Stimulated activated CD4-positive, alpha-beta T cell treated with anti-CD3 and anti-CD28 coated beads, Interleukin-1b, Interleukin-23, amount 100 ng/mL, for 48 hours (primary cell): ENCODE results near the gene BBS4.
"Not testable (repeated sequence)": the region's sequence is repeated elsewhere in the genome, so short reads cannot be mapped to it uniquely, and the experiment has no call there.

Experiments used
- DNase-seq: peaks from one replicate; pipeline ENCODE4 v3.0.0-alpha.2; 2020

Gene BBS4

DNA sequence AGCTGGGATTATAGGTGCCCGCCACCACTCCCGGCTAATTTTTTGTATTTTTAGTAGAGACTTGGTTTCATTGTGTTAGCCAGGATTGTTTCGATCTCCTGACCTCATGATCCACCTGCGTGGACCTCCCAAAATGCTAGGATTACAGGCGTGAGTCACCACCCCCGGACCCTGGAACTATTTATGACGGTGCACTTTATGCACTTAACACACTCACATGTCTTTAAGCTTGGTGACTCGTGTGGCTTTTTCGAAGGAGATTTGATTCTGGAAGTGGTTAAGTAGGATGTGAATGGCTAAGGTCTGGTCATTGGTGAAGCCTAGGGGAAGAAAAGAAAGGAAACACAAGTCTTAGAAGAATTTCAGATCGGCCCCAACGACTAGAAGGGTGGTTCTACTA, 20.3 kb downstream of the BBS4 start:
- no peak for DNase-seq

DNA sequence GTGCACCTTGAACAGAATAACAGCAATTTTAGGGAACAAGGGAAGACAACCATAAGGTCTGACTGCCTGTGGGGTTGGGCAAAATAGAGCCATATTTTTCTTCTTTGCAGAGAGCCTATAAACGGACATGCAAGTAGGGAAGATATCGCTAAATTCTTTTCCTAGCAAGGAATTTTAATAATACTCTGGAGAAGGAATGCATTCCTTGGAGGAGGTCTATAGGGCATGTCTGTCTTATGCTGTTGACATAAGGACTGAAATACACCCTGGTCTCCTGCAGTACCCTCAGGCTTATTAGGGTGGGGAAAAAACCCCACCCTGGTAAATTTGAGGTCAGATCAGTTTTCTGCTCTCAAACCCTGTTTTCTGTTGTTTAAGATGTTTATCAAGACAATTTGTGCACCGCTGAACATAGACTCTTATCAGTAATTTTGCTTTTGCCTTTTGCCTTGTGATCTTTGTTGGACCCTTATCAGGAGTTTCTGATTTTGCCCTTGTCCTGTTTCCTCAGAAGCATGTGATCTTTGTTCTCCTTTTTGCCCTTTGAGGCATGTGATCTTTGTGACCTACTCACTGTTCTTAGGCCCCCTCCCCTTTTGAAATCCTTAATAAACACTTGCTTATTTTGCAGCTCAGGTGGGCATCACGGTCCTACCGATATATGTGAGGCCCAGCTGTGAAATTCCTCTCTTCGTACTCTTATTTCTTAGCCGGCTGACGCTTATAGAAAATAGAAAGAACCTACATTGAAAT, 22.7 kb downstream of the BBS4 start:
- not testable (repeated sequence) for DNase-seq

DNA sequence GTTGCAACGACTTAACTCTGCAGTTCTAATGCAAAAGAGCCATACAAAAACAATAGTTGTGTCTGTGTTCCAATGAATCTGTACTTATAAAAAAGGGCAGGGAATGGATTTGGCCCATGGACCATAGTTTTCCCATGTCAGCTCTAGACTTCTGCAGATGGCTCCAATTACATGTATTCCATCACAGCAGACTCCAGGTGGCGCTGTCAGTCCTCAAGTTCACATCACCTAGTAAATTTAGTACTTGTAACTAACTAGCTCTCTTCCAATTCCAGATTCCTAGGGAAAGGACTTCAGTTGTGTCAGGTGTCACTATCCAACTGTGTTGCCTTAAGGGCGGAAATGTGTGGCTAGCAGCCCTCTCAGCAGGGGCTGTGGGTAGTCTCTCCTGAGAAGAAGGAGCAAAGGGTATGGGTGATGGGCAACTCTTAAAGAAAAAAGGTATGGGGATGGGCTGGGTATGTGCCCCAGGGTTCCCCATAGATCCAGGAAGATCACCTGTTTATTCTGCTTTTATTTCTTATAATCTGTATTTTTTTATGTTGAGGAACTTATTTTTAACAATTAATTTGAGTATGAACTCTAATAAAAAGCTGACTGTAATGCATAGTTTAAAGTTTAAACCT, 36.2 kb downstream of the BBS4 start:
- DNase-seq, result peak; percentile 55

DNA sequence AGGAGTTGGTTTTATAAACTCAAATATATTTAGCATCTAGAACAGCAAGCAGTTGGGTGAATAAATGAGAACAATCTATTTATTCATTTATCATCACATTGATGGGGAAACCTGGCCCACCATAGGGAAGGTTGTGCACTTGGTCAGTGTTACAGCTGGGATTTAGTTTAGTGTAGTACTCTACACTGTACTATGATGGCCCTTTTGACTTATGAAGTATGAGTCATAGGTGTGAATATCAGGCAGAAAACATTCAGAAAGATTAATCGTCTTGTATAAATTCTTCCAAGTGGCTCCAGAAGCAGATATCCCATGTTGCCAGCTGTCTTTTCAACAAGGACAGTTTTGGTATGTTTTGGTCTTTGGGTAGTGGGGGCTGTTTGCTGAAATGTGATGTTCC, 38.0 kb downstream of the BBS4 start:
- DNase-seq, result no peak

DNA sequence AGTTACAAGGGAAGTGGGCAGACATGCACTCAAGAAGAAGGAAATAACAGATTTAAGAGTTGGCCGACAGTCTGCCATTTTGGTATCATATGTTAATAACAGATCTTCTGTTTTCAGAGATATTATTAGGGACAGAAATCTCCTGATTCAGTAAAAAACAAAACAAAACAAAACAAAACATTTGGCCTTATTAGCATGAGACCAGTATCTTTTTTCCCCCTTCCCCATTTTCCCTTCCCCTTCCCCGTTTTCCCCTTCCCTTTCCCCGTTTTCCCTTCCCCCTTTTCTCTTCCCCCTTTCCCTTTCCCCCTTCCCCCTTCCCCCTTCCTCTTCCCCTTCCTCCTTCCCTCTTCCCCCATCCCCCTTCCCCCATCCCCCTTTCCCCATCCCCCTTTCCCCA, 39.4 kb downstream of the BBS4 start:
- DNase-seq, result no peak

DNA sequence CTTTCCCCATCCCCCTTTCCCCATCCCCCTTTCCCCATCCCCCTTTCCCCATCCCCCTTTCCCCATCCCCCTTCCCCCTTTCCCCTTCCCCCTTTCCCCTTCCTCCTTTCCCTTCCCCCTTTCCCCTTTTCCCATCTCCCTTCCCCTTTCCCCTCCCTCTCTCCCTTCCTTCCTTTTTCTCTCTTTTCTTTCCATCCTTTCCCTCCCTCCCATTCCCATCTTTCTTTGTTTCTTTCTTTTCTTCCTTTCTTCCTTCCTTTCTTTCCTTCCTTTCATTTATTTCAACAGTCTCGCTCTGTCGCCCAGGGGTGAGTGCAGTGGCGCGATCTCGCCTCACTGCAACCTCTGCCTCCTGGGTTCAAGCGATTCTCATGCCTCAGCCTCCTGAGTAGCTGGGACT, 39.8 kb downstream of the BBS4 start:
- not testable (repeated sequence) for DNase-seq

DNA sequence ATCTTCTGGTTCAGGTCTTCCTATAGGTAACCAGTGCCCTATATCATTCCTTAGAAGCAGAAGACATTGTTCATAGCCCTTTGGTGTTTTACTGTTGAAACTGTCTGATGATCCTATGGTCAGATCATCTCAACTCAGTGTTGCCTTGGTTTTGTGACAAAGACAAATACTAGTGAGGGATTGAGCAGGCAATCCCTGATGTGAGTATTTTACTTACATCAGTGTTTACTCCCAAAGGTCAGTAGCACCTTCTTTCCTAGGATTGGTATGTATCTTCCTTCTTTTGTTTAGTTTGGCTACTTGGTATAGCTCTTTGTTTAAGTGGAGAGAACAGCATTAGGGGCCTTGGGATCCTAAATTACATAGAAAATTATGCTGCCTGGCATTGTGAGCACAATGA, 41.1 kb downstream of the BBS4 start:
- DNase-seq, result no peak

DNA sequence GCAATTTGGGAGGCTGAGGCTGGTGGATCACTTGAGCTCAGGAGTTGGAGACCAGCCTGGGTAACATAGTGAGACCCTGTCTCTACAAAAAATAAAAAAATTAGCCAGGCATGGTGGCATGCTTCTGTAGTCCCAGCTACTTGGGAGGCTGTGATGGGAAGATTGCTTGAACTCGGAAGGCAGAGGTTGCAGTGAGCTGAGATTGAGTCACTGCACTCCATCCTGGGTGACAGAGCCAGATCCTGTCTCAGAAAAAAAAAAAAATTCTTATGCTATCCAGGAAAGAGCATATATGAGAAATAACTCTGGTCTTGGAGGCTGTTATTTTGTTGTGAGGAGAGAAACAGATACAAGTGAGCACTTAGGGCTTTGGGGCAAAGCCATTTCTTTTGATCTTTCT, 42.2 kb downstream of the BBS4 start:
- DNase-seq, result not testable (repeated sequence)

DNA sequence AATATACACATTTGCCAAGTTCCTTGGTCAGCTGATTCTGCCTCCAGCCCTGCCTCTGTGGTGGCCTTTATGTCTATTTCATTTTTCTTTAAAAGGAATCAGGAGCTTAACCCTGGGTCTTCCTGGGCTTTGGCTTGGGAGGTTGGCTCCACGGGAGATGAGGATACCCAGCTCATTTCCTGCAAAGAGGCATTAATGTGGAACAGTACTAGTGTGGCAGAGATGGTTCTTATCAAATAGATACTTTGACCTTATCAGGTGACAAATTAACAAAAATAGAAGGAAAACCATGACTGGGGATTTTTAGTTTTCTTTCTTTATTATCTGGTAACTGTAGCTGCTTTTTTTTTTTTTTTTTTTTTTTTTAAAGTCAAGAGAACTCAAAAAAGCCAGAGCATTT, 42.8 kb downstream of the BBS4 start:
- DNase-seq, result no peak

DNA sequence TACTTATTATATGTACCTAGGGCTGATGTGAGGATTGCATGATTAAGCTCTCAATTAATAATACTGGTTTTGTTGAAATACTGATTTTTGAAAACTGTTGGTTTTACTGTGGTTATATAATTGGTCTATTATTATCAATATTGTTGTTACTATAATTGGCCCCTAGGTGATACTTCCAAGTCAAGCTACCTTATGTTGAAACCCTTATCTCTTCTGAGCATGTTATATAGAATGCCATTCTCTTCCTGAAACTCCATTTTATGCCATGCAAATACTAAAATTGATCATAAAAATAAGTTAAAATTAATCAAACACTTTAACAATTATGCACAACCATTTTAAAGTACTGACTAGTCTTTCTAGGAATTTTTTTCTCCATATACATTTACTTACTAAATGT, 46.1 kb downstream of the BBS4 start:
- DNase-seq, result no peak

DNA sequence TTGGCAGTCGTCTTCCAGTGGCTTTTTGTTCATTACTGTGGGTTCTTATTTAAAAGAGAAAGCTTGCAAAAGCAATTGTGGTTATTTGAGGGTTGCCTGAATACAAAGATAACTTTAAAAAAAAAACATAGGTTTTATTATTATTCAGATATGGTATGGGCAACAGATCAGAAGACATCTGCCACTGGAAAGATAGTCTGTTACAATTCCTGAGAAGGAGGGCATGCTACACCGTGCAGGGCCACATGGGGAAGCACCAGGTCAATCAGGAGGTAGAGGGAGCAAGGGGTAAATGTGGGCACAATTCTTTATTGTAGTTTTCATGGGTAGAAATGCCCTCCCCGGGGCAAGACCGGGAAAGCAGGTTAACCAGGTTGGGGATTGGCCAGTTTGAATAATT, 46.5 kb downstream of the BBS4 start:
- no peak for DNase-seq

DNA sequence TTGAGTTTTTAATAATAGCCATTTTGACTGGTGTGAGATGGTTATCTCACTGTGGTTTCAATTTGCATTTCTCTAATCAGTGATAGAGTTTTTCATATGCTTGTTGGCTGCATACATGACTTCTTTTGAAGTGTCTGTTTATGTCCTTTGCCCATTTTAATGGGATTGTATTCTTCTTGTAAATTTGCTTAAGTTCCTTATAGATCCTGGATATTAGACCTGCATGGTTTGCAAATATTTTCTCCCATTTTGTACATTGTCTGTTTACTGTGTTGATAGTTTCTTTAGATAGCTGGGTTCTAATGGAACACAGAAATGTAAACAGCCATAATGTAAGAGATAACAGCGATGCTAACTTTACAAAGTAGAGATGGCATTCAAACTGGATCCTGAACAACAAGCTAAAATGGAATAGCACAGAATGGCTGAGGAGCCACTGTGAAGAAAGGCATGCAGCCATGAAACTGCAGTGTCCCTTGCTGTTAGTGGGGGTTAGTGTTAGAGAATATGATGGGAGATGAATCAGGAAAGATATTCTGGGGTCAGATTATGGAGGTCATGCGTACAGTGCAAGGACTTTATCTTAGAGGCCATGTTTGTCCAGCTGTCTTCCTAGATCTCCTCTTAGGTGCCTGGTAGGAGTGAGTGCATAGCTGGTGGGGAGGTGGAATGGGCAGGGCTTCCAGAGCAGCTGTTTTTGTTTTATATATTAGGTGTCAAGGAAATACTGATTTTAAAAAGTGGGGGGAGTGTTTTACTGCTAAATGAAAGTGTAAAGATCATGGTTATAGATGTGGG, 48.1 kb downstream of the BBS4 start:
- DNase-seq, result no peak

DNA sequence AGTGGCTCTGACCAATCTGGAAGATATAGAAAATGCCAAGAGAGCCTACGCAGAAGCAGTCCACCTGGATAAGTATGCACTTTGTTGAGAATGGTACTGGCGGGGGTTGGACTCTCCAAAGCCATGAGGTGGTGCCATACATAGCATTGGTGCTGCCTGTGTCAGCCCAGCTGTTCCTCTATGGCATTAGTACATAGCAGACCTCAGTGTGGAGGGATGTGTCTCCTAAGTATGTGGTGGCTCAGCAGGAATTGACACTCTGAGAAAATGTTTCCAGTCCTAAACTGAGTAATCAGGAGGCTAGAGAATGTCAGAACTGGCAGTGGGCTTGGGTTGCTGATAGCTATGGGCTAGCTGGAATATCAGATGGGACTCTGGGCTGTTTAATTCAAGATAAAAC, 49.1 kb downstream of the BBS4 start:
- no peak for DNase-seq

DNA sequence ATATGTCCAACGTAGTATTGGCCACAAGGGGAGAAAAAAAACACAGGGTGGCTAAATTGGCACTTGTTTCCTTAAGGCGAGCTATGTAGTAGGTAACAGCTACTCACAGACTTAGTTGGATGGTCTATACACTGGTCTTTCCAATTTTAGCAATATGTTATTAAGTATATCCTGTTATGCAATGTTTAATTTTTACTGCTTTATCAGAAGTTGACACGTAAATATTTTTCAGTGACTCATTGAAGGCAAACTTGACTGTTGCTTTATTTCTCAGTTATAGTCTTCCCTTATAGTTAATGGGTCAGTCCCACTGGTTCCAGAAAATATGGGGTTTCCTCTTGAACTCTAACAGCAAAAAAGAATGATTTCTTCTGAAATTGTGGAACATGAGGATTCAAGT, 51.1 kb downstream of the BBS4 start:
- DNase-seq, result no peak

DNA sequence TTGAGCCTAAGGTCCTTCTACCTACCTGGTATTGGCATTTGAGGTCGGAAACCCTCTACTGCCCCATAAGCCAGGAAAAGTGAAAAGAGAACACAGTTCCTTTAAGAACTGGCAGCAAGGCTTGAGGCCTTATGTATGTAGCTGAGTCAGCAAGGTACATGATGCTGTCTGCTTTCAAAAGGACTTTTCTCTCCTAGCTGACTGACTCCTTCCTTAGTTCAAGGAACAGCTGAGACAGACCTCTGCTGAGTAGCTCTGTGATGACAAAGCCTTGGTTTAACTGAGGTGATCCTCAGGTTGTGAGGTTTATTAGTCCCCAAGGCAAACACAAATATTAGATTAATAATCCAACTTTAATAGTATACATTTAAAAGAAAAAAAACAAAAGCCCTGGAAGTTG, 51.7 kb downstream of the BBS4 start:
- no peak for DNase-seq

DNA sequence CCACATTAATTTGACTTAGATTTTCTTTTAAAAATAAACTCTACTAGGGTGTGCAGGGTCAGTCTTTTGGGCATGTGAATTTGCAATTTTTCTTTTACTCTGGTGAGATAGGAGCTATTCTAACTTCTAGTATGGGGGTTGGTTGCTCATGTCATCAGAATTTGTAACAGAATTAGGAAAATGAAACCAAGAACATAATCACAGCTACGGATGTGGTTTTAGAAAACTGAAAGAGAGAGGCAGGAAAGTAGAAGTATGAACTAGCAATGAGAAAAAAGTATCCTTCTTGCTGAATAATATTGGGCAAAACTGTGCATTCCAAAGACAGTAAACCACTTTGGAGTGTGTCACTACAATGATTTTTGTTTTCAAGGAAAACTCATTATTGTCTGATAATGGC, 54.2 kb downstream of the BBS4 start:
- no peak for DNase-seq

DNA sequence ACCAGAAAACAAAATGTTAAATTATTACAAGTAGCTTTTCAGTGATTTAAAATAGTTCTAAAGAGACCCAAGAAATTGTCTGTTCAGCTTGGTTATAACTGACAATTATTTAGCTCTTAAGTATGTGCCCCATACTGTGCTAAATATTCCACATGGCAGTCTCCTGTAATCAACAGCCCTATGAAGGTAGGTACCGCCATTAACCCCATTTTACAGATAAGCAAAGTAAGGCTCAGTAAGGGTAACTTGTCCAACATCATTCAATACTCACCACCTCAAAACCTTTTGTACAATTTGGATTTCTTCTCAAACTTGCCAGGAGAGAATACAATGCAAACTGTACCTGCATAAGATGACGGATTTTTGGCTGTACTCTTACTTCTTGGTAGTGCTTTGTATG, 63.7 kb downstream of the BBS4 start:
- no peak for DNase-seq

DNA sequence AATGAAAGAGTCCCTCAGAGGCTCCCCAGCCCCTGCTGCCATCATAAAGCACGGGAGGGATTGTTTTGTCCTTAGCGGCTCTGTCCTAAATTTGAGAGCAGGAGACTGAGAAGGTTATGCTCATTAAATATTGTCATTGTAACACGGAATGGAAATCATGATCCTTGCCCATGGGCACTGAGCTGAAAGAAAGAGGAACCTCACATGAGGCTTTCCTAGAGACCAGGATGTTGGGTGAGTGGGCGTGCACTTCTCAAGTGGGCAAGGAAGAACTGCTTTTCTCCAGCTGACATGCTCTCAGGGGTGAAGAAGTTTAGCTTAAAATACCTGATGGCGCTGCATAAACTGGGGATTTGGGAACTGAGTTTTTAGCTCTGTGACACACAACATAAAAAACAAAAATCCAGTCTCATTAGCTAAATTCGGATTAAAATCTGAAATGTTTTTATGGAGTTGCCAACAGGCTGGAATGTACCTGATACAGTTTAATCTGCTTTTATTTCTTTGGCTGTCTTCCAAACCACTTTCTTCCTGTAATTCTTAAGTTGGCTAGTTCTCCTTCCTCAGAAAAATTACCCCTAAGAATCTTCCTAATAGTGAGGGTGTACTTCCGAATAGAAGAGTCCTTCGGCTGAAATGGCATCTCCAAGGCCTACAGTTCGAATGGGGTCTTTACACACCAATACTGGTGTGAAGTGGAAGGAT, 65.9 kb downstream of the BBS4 start:
- DNase-seq, result no peak

DNA sequence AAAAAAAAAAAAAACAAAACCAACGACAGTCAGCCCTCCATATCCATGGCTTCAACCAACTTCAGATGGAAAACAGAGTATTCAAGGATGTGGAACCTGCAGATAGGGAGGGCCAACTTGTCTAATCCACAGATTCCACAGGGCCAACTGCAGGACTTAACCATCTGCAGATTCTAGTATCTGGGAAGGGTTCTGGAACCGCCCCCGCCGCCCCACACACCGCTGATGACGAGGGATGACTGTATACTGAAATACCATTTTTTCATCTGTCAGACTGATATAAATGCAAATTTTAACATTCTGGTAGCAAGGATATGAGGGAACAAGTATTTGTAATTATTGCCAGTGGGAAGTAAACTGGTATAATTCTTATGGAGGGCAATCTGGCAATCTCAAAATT, 68.1 kb downstream of the BBS4 start:
- DNase-seq, result no peak

DNA sequence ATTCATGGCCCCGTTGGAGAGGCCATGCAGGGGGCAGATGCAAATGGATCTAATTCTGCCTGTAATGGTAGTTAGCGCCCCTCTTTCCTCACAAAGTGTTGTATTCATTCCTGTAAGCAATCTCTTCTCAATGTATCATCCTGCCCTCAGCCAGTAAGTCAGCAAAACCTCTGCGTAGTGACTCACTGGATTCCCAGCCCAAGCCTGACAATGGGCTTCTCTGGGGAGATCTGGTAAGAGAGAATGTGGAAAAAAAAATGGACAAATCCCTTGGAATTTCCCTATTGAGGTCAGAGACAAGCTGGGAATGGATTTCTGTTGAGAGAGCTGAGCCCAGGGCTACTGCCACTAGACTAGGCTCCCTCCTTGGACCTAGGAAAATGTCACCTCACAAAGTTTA, 72.2 kb downstream of the BBS4 start:
- no peak for DNase-seq

DNA sequence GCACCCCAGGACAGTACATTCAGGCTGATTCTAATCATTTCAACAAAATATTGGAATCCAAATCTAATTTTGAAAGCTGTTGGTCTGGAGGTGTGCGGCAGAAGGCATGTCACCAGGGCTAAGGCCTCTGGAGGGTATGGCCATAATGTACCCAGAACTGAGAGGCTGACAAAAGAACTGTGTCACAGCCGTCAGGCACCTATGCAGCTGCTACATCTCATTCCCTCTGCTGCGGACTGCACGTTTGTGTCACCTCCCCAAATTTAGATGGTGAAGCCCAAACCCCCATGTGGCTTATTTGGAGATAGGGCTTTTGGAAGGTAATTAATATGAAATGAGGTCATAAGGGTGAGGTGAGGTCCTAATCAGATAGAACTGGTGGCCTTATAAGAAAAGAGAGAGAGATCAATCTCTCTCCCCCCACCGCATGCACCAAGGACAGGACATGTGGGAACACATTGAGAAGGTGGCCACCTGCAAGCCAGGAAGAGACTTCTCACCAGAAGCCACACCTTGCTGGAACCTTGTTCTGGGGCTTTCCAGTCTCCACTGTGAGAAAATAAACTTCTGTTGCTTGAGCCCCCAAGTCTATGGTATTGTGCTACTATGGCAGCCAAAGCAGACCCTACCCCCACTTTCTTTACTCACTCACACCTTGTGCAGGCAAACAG, 74.7 kb downstream of the BBS4 start:
- DNase-seq, result no peak

DNA sequence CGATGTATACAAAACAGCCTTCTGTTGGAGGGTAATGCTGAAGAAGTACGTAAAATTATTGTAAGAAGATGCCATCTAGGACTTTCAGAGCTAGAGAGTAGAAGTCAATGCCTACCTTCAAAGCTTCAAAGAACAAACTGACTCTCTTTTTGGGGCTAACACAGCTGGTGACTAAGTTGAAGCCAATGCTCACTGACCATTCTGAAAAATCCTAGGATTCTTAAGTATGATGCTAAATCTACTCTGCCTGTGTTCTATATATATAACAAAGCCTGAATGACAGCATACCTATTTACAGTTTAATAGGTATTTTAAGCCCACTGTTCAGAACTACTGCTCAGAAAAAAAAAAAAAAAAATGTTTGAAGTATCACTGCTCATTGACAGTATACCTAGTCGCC, 78.6 kb downstream of the BBS4 start:
- DNase-seq, result no peak

DNA sequence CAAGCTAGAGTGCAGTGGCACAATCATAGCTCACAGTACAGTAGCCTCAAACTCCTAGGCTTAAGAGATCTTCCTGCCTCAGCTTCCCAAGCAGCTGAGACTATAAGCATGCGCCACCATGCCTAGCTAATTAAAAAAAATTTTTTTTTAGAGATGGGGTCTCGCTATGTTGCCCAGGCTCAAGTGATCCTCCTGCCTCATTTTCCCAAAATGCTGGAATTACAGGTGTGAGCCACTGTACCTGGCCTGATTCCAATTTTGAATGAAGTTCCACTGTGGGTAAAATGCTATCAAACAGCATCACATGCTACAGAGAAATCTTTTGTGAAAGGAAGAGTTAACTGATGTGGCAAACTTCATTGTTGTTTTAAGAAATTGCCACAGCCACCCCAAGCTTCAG, 80.0 kb downstream of the BBS4 start:
- no peak for DNase-seq
